Gastrocnemius medialis (tissue), 4 donors: ENCODE data around the gene CRISPLD2.

Experiments used
- POLR2A ChIP-seq, 2 donors: fragments of 450-650 bp; IDR thresholded peaks; one replicate each; pipeline ENCODE4 v1.6.1; 2017; ENCODE audit warnings: antibody characterized with exemption in 2 of 2, mild to moderate bottlenecking in 2 of 2, moderate library complexity in 2 of 2
- TF ChIP-seq, protein P1 (sequence below), 5 experiments: fragments of 450-650 bp in 3 of 5; fragments of 200-600 bp in 2 of 5; sonication (generic) in 2 of 5; IDR thresholded peaks in 4 of 5; conservative IDR thresholded peaks in 1 of 5; 1 replicate in 4 of 5; 2 replicates in 1 of 5; pipeline ENCODE4 v1.5.1; 2016 to 2019; ENCODE audit warnings: antibody characterized with exemption in 5 of 5, mild to moderate bottlenecking in 3 of 5, moderate library complexity in 3 of 5

DNA sequence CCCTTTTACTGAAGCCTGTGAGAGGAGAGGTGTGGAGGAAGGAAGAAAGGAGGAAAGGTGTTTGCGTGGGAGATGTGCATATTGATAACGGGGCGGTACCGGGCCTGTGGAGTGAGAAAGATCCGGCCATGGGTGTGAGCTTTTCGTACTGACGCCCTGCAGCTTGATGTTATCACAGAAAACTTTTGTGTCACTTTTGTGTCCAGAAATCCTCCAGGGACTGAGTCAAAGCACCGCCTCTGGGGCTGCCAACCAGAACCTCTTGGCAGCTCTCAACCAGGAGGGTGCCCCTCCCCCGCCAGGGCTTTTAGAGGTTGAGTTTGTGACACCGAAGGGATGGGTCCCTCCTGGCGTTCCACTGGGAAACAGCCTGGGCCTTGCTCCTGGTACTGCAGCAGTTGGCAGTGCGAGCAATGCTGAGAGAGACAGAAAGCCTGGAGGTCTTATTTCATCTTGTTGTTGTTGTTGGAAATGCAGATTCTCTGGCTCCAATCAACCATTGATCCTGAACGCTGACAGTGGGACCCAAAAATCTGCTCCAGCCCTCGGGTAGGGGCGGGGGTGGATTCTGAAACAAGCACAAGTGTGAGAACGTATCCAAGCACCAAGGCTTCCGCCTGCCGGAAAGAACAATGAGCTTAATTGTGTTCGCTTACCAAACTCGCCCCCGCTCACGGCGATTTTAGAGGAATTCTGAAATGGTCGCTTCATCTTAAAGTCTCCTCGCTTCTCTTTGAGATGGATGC lies 65.0 kb downstream of the CRISPLD2 start:
- TF ChIP-seq, protein P1, sequence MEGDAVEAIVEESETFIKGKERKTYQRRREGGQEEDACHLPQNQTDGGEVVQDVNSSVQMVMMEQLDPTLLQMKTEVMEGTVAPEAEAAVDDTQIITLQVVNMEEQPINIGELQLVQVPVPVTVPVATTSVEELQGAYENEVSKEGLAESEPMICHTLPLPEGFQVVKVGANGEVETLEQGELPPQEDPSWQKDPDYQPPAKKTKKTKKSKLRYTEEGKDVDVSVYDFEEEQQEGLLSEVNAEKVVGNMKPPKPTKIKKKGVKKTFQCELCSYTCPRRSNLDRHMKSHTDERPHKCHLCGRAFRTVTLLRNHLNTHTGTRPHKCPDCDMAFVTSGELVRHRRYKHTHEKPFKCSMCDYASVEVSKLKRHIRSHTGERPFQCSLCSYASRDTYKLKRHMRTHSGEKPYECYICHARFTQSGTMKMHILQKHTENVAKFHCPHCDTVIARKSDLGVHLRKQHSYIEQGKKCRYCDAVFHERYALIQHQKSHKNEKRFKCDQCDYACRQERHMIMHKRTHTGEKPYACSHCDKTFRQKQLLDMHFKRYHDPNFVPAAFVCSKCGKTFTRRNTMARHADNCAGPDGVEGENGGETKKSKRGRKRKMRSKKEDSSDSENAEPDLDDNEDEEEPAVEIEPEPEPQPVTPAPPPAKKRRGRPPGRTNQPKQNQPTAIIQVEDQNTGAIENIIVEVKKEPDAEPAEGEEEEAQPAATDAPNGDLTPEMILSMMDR (IDR thresholded peaks at IDR 0.05 in 4 of 5, conservative IDR thresholded peaks at IDR 0.05 in 1 of 5) = no peak
- no peak for TF ChIP-seq POLR2A (IDR thresholded peaks at IDR 0.05)
